ENCODE data around the gene ACADM.

ACADM gene

DNA sequence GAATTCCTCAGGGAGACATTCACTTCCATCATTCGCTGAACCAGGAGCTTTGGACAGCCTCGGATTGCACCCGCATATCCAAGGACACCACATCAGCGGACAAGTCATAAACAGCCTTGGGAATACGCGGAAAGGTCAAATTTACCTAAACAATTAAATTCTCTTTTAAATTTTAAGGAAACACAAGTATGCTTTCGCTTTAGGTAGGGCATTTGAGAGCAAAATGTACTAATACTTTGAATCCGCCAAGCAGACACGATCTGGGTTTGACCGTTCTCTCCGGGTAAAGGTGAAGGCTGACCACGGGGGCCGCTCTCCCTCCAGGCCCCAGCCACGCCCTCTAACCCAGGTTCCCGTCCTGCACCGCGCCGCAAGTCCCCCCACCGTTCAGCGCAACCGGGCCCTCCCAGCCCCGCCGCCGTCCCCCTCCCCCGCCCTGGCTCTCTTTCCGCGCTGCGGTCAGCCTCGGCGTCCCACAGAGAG lies 479 bp upstream of the ACADM start:
- H3K4me3 ChIP-seq (ENCODE audit: low read length): peak overlapping the region; percentile 83
- DNase-seq (ENCODE audit: low read depth): peak; percentile 76
- TF ChIP-seq, protein P1, sequence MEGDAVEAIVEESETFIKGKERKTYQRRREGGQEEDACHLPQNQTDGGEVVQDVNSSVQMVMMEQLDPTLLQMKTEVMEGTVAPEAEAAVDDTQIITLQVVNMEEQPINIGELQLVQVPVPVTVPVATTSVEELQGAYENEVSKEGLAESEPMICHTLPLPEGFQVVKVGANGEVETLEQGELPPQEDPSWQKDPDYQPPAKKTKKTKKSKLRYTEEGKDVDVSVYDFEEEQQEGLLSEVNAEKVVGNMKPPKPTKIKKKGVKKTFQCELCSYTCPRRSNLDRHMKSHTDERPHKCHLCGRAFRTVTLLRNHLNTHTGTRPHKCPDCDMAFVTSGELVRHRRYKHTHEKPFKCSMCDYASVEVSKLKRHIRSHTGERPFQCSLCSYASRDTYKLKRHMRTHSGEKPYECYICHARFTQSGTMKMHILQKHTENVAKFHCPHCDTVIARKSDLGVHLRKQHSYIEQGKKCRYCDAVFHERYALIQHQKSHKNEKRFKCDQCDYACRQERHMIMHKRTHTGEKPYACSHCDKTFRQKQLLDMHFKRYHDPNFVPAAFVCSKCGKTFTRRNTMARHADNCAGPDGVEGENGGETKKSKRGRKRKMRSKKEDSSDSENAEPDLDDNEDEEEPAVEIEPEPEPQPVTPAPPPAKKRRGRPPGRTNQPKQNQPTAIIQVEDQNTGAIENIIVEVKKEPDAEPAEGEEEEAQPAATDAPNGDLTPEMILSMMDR (conservative IDR thresholded peaks at IDR 0.05; ENCODE audit: low read length): no peak; the same call in 1 of the 2 replicates

DNA sequence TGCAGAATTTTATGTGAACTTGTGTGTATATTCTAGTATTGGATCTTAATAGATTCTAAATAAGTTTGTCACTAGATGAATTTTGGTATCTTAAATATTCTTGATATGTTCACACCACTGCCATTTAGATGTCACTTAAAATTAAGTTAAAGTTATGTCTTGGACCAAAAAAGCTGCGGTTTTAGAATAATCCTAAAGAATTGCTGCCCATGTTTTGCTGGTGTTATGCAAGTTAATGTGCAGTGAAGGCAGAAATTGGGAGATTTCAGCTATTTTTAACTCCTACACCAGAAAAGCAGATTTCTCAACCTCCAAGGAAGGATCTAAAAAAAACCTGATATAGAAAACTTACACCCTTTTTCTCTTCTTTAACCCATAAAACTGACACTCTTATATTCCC lies 757 bp downstream of the ACADM start:
- peak overlapping the region; percentile 83 for H3K4me3 ChIP-seq (ENCODE audit: low read length)
- TF ChIP-seq, protein P1 (conservative IDR thresholded peaks at IDR 0.05; ENCODE audit: low read length): no peak
- DNase-seq (ENCODE audit: low read depth): peak; percentile 35

DNA sequence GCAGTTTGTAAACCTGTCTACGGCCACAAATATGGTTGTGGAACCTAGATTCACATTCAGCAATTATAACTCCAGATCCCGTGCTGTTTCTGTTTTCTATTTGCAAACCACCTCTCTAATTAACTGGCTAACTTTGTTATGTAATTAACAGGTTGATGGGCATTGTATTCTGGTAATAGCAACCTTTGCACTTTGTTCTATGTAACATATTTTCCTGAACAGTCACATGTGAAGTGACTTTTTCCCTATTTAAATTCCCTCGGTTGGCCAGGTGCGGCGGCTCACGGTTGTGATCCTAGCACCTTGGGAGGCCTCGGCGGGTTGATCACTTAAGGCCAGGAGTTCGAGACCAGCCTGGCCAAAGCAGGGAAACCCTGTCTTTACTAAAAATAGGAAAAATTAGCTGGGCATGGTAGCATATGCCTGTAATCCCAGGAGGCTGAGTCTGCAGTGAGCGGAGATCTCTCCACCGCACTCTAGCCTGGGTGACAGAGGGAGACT lies 1.4 kb downstream of the ACADM start:
- peak overlapping the region; percentile 83 for H3K4me3 ChIP-seq (ENCODE audit: low read length)
- TF ChIP-seq, protein P1 (conservative IDR thresholded peaks at IDR 0.05; ENCODE audit: low read length): no peak
- DNase-seq (ENCODE audit: low read depth): no peak

DNA sequence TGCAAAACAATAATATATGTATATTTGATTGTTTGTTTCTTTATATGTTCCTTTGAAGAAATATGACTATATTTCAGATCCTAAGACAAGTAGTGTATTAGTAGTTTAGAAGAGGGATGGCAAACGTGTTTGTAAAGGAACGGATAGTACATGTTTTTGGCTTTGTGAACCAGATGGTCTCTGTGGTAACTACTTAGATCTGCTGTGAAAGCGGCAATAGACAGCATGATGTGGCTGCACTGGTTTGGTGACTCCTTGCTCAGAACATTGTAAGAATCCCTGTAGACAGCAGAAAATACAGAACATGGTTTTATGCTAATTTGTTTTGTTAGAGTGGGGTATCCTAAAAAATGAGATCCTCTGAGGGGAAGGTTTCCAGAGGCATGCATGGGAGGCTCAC lies 3.1 kb downstream of the ACADM start:
- peak; percentile 43 for DNase-seq (ENCODE audit: low read depth)
- TF ChIP-seq, protein P1 (conservative IDR thresholded peaks at IDR 0.05; ENCODE audit: low read length): no peak
- H3K4me3 ChIP-seq (ENCODE audit: low read length): no peak overlapping the region

DNA sequence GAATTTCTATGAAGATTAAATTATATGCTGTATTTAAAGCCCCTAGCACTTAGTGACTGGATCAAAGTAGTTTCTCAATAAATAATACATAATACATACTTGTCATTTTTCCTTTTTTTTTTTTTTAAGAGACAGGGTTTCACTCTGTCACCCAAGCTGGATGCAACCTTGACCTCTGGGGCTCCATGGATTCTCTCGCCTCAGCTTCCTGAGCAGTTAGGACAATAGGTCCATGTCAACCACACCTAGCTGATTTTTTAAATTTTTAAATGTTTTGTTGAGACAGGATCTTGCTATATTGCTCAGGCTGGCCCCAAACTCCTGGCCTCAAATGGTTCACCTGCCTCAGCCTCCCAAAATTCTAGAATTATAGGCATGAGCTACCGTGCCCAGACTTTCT lies 5.9 kb downstream of the ACADM start:
- H3K4me3 ChIP-seq (ENCODE audit: low read length): no peak overlapping the region
- TF ChIP-seq, protein P1 (conservative IDR thresholded peaks at IDR 0.05; ENCODE audit: low read length): no peak
- DNase-seq (ENCODE audit: low read depth): no peak

DNA sequence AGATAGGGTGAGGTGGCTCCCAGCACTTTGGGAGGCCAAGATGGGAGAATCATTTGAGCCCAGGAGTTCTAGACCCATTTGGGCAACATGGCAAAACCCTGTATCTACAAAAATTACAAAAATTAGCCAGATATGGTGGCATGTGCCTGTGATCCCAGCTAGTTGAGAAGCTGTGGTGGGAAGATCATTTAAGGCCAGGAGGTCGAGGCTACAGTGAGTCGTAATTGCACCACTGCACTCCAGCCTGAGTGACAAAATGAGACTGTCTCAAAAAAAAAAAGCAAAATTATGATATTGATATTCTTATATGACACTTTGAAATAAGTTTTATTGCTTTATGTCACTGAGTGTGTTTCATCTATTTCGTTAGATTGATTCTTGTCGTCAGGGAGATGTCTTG lies 7.4 kb downstream of the ACADM start:
- TF ChIP-seq, protein P1 (conservative IDR thresholded peaks at IDR 0.05; ENCODE audit: low read length): no peak
- no peak overlapping the region for H3K4me3 ChIP-seq (ENCODE audit: low read length)
- DNase-seq (ENCODE audit: low read depth): peak; percentile 26

DNA sequence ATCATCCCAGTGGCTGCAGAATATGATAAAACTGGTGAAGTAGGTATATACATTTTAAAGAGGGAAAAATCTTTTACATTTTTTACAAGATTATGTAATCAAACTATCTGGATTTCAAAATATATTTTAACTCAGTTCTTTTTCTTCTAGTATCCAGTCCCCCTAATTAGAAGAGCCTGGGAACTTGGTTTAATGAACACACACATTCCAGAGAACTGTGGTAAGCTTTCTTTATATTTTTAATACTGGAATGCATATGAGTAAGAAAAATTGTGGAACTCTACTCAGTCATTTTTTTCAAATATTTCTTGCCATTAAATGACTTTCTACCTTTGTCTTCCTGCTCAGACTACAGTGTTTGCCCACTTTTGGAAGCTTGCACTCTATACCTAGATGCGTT lies 8.2 kb downstream of the ACADM start:
- TF ChIP-seq, protein P1 (conservative IDR thresholded peaks at IDR 0.05; ENCODE audit: low read length): no peak
- DNase-seq (ENCODE audit: low read depth): peak; percentile 67
- no peak overlapping the region for H3K4me3 ChIP-seq (ENCODE audit: low read length)
